ENCODE results near the gene CD36.

DNA sequence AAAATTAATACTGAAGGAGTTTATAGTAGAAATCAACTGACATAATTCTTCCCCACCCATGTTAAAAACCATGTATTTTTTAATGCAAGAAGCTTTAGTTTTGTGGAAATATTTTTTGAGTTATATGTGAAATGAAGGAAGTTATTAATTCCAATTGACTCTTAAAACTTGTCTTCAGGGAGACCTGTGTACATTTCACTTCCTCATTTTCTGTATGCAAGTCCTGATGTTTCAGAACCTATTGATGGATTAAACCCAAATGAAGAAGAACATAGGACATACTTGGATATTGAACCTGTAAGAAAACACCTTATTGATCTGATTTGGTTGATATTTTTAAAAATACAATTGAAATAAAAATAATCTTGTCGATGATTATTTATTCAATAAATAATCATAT, 33.3 kb downstream of the CD36 start:
- TF ChIP-seq, protein P1, sequence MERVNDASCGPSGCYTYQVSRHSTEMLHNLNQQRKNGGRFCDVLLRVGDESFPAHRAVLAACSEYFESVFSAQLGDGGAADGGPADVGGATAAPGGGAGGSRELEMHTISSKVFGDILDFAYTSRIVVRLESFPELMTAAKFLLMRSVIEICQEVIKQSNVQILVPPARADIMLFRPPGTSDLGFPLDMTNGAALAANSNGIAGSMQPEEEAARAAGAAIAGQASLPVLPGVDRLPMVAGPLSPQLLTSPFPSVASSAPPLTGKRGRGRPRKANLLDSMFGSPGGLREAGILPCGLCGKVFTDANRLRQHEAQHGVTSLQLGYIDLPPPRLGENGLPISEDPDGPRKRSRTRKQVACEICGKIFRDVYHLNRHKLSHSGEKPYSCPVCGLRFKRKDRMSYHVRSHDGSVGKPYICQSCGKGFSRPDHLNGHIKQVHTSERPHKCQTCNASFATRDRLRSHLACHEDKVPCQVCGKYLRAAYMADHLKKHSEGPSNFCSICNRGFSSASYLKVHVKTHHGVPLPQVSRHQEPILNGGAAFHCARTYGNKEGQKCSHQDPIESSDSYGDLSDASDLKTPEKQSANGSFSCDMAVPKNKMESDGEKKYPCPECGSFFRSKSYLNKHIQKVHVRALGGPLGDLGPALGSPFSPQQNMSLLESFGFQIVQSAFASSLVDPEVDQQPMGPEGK (CRISPR knock-in tag; IDR thresholded peaks at IDR 0.05; ENCODE audit: borderline replicate concordance) = no peak
- TF ChIP-seq, protein P2, sequence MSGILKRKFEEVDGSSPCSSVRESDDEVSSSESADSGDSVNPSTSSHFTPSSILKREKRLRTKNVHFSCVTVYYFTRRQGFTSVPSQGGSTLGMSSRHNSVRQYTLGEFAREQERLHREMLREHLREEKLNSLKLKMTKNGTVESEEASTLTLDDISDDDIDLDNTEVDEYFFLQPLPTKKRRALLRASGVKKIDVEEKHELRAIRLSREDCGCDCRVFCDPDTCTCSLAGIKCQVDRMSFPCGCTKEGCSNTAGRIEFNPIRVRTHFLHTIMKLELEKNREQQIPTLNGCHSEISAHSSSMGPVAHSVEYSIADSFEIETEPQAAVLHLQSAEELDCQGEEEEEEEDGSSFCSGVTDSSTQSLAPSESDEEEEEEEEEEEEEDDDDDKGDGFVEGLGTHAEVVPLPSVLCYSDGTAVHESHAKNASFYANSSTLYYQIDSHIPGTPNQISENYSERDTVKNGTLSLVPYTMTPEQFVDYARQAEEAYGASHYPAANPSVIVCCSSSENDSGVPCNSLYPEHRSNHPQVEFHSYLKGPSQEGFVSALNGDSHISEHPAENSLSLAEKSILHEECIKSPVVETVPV (CRISPR knock-in tag; IDR thresholded peaks at IDR 0.05) = no peak
- TF ChIP-seq ZFP30 (CRISPR knock-in tag; IDR thresholded peaks at IDR 0.05) (no peak), RARB (CRISPR knock-in tag; IDR thresholded peaks at IDR 0.05) (no peak), ZFP3 (CRISPR knock-in tag; IDR thresholded peaks at IDR 0.05) (no peak), ZNF70 (CRISPR knock-in tag; IDR thresholded peaks at IDR 0.05) (no peak)
- TF ChIP-seq, protein P3, sequence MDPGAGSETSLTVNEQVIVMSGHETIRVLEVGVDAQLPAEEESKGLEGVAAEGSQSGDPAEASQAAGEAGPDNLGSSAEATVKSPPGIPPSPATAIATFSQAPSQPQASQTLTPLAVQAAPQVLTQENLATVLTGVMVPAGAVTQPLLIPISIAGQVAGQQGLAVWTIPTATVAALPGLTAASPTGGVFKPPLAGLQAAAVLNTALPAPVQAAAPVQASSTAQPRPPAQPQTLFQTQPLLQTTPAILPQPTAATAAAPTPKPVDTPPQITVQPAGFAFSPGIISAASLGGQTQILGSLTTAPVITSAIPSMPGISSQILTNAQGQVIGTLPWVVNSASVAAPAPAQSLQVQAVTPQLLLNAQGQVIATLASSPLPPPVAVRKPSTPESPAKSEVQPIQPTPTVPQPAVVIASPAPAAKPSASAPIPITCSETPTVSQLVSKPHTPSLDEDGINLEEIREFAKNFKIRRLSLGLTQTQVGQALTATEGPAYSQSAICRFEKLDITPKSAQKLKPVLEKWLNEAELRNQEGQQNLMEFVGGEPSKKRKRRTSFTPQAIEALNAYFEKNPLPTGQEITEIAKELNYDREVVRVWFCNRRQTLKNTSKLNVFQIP (CRISPR knock-in tag; IDR thresholded peaks at IDR 0.05; ENCODE audit: borderline replicate concordance, low read depth) = no peak

Measured in SK-N-SH treated with all-trans-retinoic acid at 6 μM for 48 hours (cell line).